Glutamatergic neuron (in vitro differentiated cells): Measurements from ENCODE around the gene NMB. TPM values are rescaled to one million over a fixed set of nuclear protein-coding genes. Genes with fewer than 3 reads are reported as not detected.

ENCODE experiments used
- DNase-seq: peaks from one replicate; pipeline ENCODE4 v3.0.0; 2022
- H3K27ac Mint-ChIP-seq: one replicate; pipeline ENCODE4 v1.8.0; 2020; ENCODE audit warnings: mild to moderate bottlenecking, mixed read lengths, inconsistent platforms; ENCODE audit not compliant: unreplicated experiment
- H3K27me3 Mint-ChIP-seq: one replicate; pipeline ENCODE4 v1.8.0; 2020; ENCODE audit warnings: mild to moderate bottlenecking, moderate library complexity, mixed read lengths, inconsistent platforms; ENCODE audit not compliant: unreplicated experiment
- H3K36me3 Mint-ChIP-seq: one replicate; pipeline ENCODE4 v1.8.0; 2020; ENCODE audit warnings: mild to moderate bottlenecking, mixed read lengths, inconsistent platforms; ENCODE audit not compliant: unreplicated experiment
- H3K4me1 Mint-ChIP-seq: one replicate; pipeline ENCODE4 v1.8.0; 2020; ENCODE audit warnings: mild to moderate bottlenecking, low read depth, mixed read lengths, inconsistent platforms; ENCODE audit not compliant: unreplicated experiment
- H3K4me3 Mint-ChIP-seq: one replicate; pipeline ENCODE4 v1.8.0; 2020; ENCODE audit warnings: mild to moderate bottlenecking, mixed read lengths, inconsistent platforms; ENCODE audit not compliant: unreplicated experiment
- H3K9me3 Mint-ChIP-seq: one replicate; pipeline ENCODE4 v1.8.0; 2020; ENCODE audit warnings: mild to moderate bottlenecking, moderate library complexity, mixed read lengths, inconsistent platforms; ENCODE audit not compliant: unreplicated experiment
- CTCF ChIP-seq: fragments of 200-600 bp; sonication (generic); IDR thresholded peaks from one replicate; pipeline ENCODE4 v1.5.0; 2021; ENCODE audit not compliant: partially characterized antibody, unreplicated experiment
- total RNA-seq: library from RNA; stranded (reverse); fragmentation: NEBNext Ultra II Directional; extraction: Animal tissue kit (Norgen Biotek cat#: 25700); gene quantifications from one replicate; pipeline ENCODE4 v1.2.1, GENCODE V29; 2021; ENCODE audit not compliant: unreplicated experiment

The NMB gene
- total RNA-seq, 1 donor from 2014 or later: 6.9 TPM

- DNase-seq: no peak
- Mint-ChIP-seq H3K4me3 (peak overlapping the region; percentile 88), H3K27ac (peak overlapping the region; percentile 3), H3K4me1 (peaks cover 14% of the 10 kb centered on the region), H3K36me3 (no peaks in the 10 kb centered on the region), H3K27me3 (peaks cover 19% of the 10 kb centered on the region), H3K9me3 (peaks cover 8% of the 10 kb centered on the region)
- TF ChIP-seq CTCF: no peak
Observed at GRCh38 chr15:84634228-84634837, 23.7 kb downstream of the NMB start.

- Mint-ChIP-seq H3K27me3 (peaks cover 22% of the 10 kb centered on the region), H3K4me1 (peaks cover 14% of the 10 kb centered on the region), H3K4me3 (peak overlapping the region; percentile 99), H3K27ac (peak overlapping the region; percentile 93), H3K36me3 (no peaks in the 10 kb centered on the region), H3K9me3 (peaks cover 12% of the 10 kb centered on the region)
- no peak for TF ChIP-seq CTCF
- DNase-seq: peak; percentile 79
Observed at GRCh38 chr15:84633311-84634227, 24.4 kb downstream of the NMB start.

- DNase-seq: no peak
- Mint-ChIP-seq H3K4me1 (peaks cover 14% of the 10 kb centered on the region), H3K36me3 (no peaks in the 10 kb centered on the region), H3K27me3 (peaks cover 22% of the 10 kb centered on the region), H3K9me3 (peaks cover 12% of the 10 kb centered on the region), H3K27ac (peak overlapping the region; percentile 49), H3K4me3 (peak overlapping the region; percentile 99)
- no peak for TF ChIP-seq CTCF
Observed at GRCh38 chr15:84631706-84632272, 26.2 kb downstream of the NMB start.

GRCh38 chr15:84629033-84629432 is 29.0 kb downstream of the NMB start:
- Mint-ChIP-seq H3K27ac (no peak overlapping the region), H3K27me3 (peaks cover 25% of the 10 kb centered on the region), H3K36me3 (peaks cover 9% of the 10 kb centered on the region), H3K4me1 (peaks cover 8% of the 10 kb centered on the region), H3K4me3 (no peak overlapping the region), H3K9me3 (peaks cover 20% of the 10 kb centered on the region)
- DNase-seq: no peak
- no peak for TF ChIP-seq CTCF

GRCh38 chr15:84625123-84625522 is 32.9 kb downstream of the NMB start:
- Mint-ChIP-seq H3K27ac (no peak overlapping the region), H3K9me3 (peaks cover 33% of the 10 kb centered on the region), H3K36me3 (peaks cover 42% of the 10 kb centered on the region), H3K4me3 (no peak overlapping the region), H3K27me3 (peaks cover 21% of the 10 kb centered on the region), H3K4me1 (no peaks in the 10 kb centered on the region)
- no peak for TF ChIP-seq CTCF
- DNase-seq: no peak
